ENCODE results near the gene SPSB3.

SPSB3 gene

GRCh38 chr16:1763521-1764511, 18.6 kb downstream of the SPSB3 start:
- no peaks in the 10 kb centered on the region for H3K9me3 ChIP-seq (ENCODE audit: control extremely low read depth in 1 of 5, control insufficient read depth in 4 of 5, insufficient read depth in 2 of 5, low read depth in 1 of 5, low read length in 4 of 5)
- POLR2A ChIA-PET = no interaction called here
- 96% methylated on average over 54 of the region's 81 CpGs for WGBS (ENCODE audit: insufficient coverage)

GRCh38 chr16:1762879-1763520, 19.4 kb downstream of the SPSB3 start:
- Histone ChIP-seq H3K4me3 (ENCODE audit: control insufficient read depth in 1 of 7, extremely low read depth in 1 of 7, insufficient read depth in 4 of 7, low read depth in 2 of 7, low read length in 6 of 7) (no peak overlapping the region), H3K9me3 (ENCODE audit: control extremely low read depth in 1 of 5, control insufficient read depth in 4 of 5, insufficient read depth in 2 of 5, low read depth in 1 of 5, low read length in 4 of 5) (no peaks in the 10 kb centered on the region), H3K4me1 (ENCODE audit: control extremely low read depth in 1 of 4, control insufficient read depth in 4 of 4, insufficient read depth in 4 of 4, low read length in 3 of 4) (no peaks in the 10 kb centered on the region), H3K27ac (ENCODE audit: insufficient read depth in 1 of 2, low read depth in 1 of 2, low read length in 2 of 2, poor library complexity in 1 of 2, severe bottlenecking in 2 of 2) (no peak overlapping the region), H3K27me3 (replicated peaks in 2 of 5; ENCODE audit: control insufficient read depth in 4 of 5, insufficient read depth in 5 of 5, low read length in 4 of 5) (no peaks in the 10 kb centered on the region), H3K36me3 (ENCODE audit: control insufficient read depth in 4 of 4, insufficient read depth in 4 of 4, low read length in 3 of 4) (peaks cover 7 to 92% (median 64%) of the 10 kb centered on the region in 4 experiments)
- DNase-seq = no peak
- CTCF ChIA-PET = interaction anchor here (1.3 kb wide), 1 partner anchor 57 kb away, joined by 3 read pairs; the partner anchor contains the start of gene MAPK8IP3
- WGBS (ENCODE audit: insufficient coverage) = 98% methylated on average over 19 of the region's 24 CpGs
- POLR2A ChIA-PET = no interaction called here

More at GRCh38 chr16:1763521-1764511, 18.6 kb downstream of the SPSB3 start:
- Histone ChIP-seq H3K27me3 (replicated peaks in 2 of 5; ENCODE audit: control insufficient read depth in 4 of 5, insufficient read depth in 5 of 5, low read length in 4 of 5) (no peaks in the 10 kb centered on the region), H3K27ac (ENCODE audit: insufficient read depth in 1 of 2, low read depth in 1 of 2, low read length in 2 of 2, poor library complexity in 1 of 2, severe bottlenecking in 2 of 2) (no peak overlapping the region), H3K36me3 (ENCODE audit: control insufficient read depth in 4 of 4, insufficient read depth in 4 of 4, low read length in 3 of 4) (peaks cover 7 to 93% (median 65%) of the 10 kb centered on the region in 4 experiments), H3K4me3 (ENCODE audit: control insufficient read depth in 1 of 7, extremely low read depth in 1 of 7, insufficient read depth in 4 of 7, low read depth in 2 of 7, low read length in 6 of 7) (no peak overlapping the region), H3K4me1 (ENCODE audit: control extremely low read depth in 1 of 4, control insufficient read depth in 4 of 4, insufficient read depth in 4 of 4, low read length in 3 of 4) (no peaks in the 10 kb centered on the region)
- peak; percentile 11 to 24 (median 22) for DNase-seq
- CTCF ChIA-PET = interaction anchor here (0.8 to 1.4 kb wide), 4 partner anchors 12 to 179 kb away, joined by 3 to 4 read pairs (median 3); partner anchors contain the start of genes MAPK8IP3 and MSRB1

- ChIA-PET POLR2A (no interaction called here), CTCF (interaction anchor here (1.3 kb wide), 1 partner anchor 56 kb away, joined by 3 read pairs; the partner anchor contains the start of gene MAPK8IP3)
- WGBS (ENCODE audit: insufficient coverage) = 93% methylated on average over 25 of the region's 30 CpGs
- H3K9me3 ChIP-seq (ENCODE audit: control extremely low read depth in 1 of 5, control insufficient read depth in 4 of 5, insufficient read depth in 2 of 5, low read depth in 1 of 5, low read length in 4 of 5) = no peaks in the 10 kb centered on the region
- H3K36me3 ChIP-seq (ENCODE audit: control insufficient read depth in 4 of 4, insufficient read depth in 4 of 4, low read length in 3 of 4) = peaks cover 5 to 92% (median 62%) of the 10 kb centered on the region in 4 experiments
- no peaks in the 10 kb centered on the region for H3K4me1 ChIP-seq (ENCODE audit: control extremely low read depth in 1 of 4, control insufficient read depth in 4 of 4, insufficient read depth in 4 of 4, low read length in 3 of 4)
- H3K27me3 ChIP-seq (replicated peaks in 2 of 5; ENCODE audit: control insufficient read depth in 4 of 5, insufficient read depth in 5 of 5, low read length in 4 of 5) = no peaks in the 10 kb centered on the region
- H3K4me3 ChIP-seq (ENCODE audit: control insufficient read depth in 1 of 7, extremely low read depth in 1 of 7, insufficient read depth in 4 of 7, low read depth in 2 of 7, low read length in 6 of 7) = no peak overlapping the region
- DNase-seq = no peak
- H3K27ac ChIP-seq (ENCODE audit: insufficient read depth in 1 of 2, low read depth in 1 of 2, low read length in 2 of 2, poor library complexity in 1 of 2, severe bottlenecking in 2 of 2) = no peak overlapping the region
These were observed 20.0 kb downstream of the SPSB3 start for GRCh38 chr16:1762196-1762878.

- DNase-seq = no peak
- Histone ChIP-seq H3K4me1 (ENCODE audit: control extremely low read depth in 1 of 4, control insufficient read depth in 4 of 4, insufficient read depth in 4 of 4, low read length in 3 of 4) (no peaks in the 10 kb centered on the region), H3K9me3 (ENCODE audit: control extremely low read depth in 1 of 5, control insufficient read depth in 4 of 5, insufficient read depth in 2 of 5, low read depth in 1 of 5, low read length in 4 of 5) (no peaks in the 10 kb centered on the region), H3K36me3 (ENCODE audit: control insufficient read depth in 4 of 4, insufficient read depth in 4 of 4, low read length in 3 of 4) (peaks cover 2 to 87% (median 59%) of the 10 kb centered on the region in 4 experiments), H3K27ac (ENCODE audit: insufficient read depth in 1 of 2, low read depth in 1 of 2, low read length in 2 of 2, poor library complexity in 1 of 2, severe bottlenecking in 2 of 2) (no peak overlapping the region), H3K27me3 (replicated peaks in 2 of 5; ENCODE audit: control insufficient read depth in 4 of 5, insufficient read depth in 5 of 5, low read length in 4 of 5) (no peaks in the 10 kb centered on the region), H3K4me3 (ENCODE audit: control insufficient read depth in 1 of 7, extremely low read depth in 1 of 7, insufficient read depth in 4 of 7, low read depth in 2 of 7, low read length in 6 of 7) (no peak overlapping the region)
- ChIA-PET POLR2A (interaction anchor here (0.6 kb wide), 1 partner anchor 21 kb away, joined by 3 read pairs; the partner anchor contains the start of gene NUBP2), CTCF (interaction anchor here (1.6 kb wide), 1 partner anchor 29 kb away, joined by 3 read pairs; no protein-coding TSS in a partner anchor)
- 99% methylated on average over 15 of the region's 15 CpGs for WGBS (ENCODE audit: insufficient coverage)
These were observed 20.6 kb downstream of the SPSB3 start for GRCh38 chr16:1761751-1762150.

- 97% methylated on average over 10 of the region's 15 CpGs for WGBS (ENCODE audit: insufficient coverage)
- Histone ChIP-seq H3K4me3 (ENCODE audit: control insufficient read depth in 1 of 7, extremely low read depth in 1 of 7, insufficient read depth in 4 of 7, low read depth in 2 of 7, low read length in 6 of 7) (no peak overlapping the region), H3K27ac (ENCODE audit: insufficient read depth in 1 of 2, low read depth in 1 of 2, low read length in 2 of 2, poor library complexity in 1 of 2, severe bottlenecking in 2 of 2) (no peak overlapping the region), H3K9me3 (ENCODE audit: control extremely low read depth in 1 of 5, control insufficient read depth in 4 of 5, insufficient read depth in 2 of 5, low read depth in 1 of 5, low read length in 4 of 5) (no peaks in the 10 kb centered on the region), H3K27me3 (replicated peaks in 2 of 5; ENCODE audit: control insufficient read depth in 4 of 5, insufficient read depth in 5 of 5, low read length in 4 of 5) (no peaks in the 10 kb centered on the region), H3K36me3 (ENCODE audit: control insufficient read depth in 4 of 4, insufficient read depth in 4 of 4, low read length in 3 of 4) (peaks cover 0 to 83% (median 57%) of the 10 kb centered on the region in 4 experiments), H3K4me1 (ENCODE audit: control extremely low read depth in 1 of 4, control insufficient read depth in 4 of 4, insufficient read depth in 4 of 4, low read length in 3 of 4) (no peaks in the 10 kb centered on the region)
- DNase-seq = no peak
- POLR2A ChIA-PET = no interaction called here
- CTCF ChIA-PET = interaction anchor here (1.0 to 1.6 kb wide), 2 partner anchors 12 to 28 kb away, joined by 3 read pairs; partner anchors contain the start of genes EME2 and MRPS34
These were observed 21.5 kb downstream of the SPSB3 start for GRCh38 chr16:1760911-1761310.

- no peak overlapping the region for H3K27ac ChIP-seq (ENCODE audit: insufficient read depth in 1 of 2, low read depth in 1 of 2, low read length in 2 of 2, poor library complexity in 1 of 2, severe bottlenecking in 2 of 2)
- ChIA-PET CTCF (interaction anchor here (0.6 to 0.9 kb wide), 2 partner anchors 21 to 42 kb away, joined by 3 read pairs; no protein-coding TSS in a partner anchor), POLR2A (no interaction called here)
- no peaks in the 10 kb centered on the region for H3K4me1 ChIP-seq (ENCODE audit: control extremely low read depth in 1 of 4, control insufficient read depth in 4 of 4, insufficient read depth in 4 of 4, low read length in 3 of 4)
- peaks cover 0 to 79% (median 55%) of the 10 kb centered on the region in 4 experiments for H3K36me3 ChIP-seq (ENCODE audit: control insufficient read depth in 4 of 4, insufficient read depth in 4 of 4, low read length in 3 of 4)
- H3K27me3 ChIP-seq (replicated peaks in 2 of 5; ENCODE audit: control insufficient read depth in 4 of 5, insufficient read depth in 5 of 5, low read length in 4 of 5) = no peaks in the 10 kb centered on the region
- H3K9me3 ChIP-seq (ENCODE audit: control extremely low read depth in 1 of 5, control insufficient read depth in 4 of 5, insufficient read depth in 2 of 5, low read depth in 1 of 5, low read length in 4 of 5) = no peaks in the 10 kb centered on the region
- no peak for DNase-seq
- 98% methylated on average over 21 of the region's 21 CpGs for WGBS (ENCODE audit: insufficient coverage)
- no peak overlapping the region for H3K4me3 ChIP-seq (ENCODE audit: control insufficient read depth in 1 of 7, extremely low read depth in 1 of 7, insufficient read depth in 4 of 7, low read depth in 2 of 7, low read length in 6 of 7)
These were observed 22.9 kb downstream of the SPSB3 start for GRCh38 chr16:1759511-1759910.

Measured in common myeloid progenitor, CD34-positive (primary cell).